Panc1 (cell line): Measurements from ENCODE around the gene ITGB2. TPM values are rescaled to one million over a fixed set of nuclear protein-coding genes. Genes with fewer than 3 reads are reported as not detected.

Experiments
- ATAC-seq: fragments of 200-7000 bp; cut with Tn5 transposase; 2 replicates; pipeline ENCODE4 v1.9.1; 2020; ENCODE audit warnings: mild to moderate bottlenecking, moderate library complexity
- BruUV-seq: library from RNA; stranded (reverse); fragments of 400-500 nt; replicated peaks from 2 replicates; lab custom pipeline; 2021; lab: Mats Ljungman, UMichigan
- CTCF ChIA-PET: fragments of 300-600 bp; sonication (Branson Sonifier 250); formaldehyde crosslinking; loops from one replicate; lab custom pipeline; 2022; ENCODE audit warnings: antibody characterized with exemption; lab: Charles Lee
- POLR2A ChIA-PET: fragments of 300-600 bp; sonication (Branson Sonifier 250); formaldehyde crosslinking; loops from one replicate; lab custom pipeline; 2022; ENCODE audit warnings: antibody characterized with exemption; lab: Charles Lee
- DNase-seq: peaks from one replicate; pipeline ENCODE4 v3.0.0-alpha.2; 2010; ENCODE audit warnings: low read depth, low spot score
- H3K27ac ChIP-seq: 2 replicates; pipeline ENCODE4 v1.5.1; 2011; ENCODE audit warnings: mild to moderate bottlenecking, low read length, inconsistent platforms
- H3K27me3 ChIP-seq: fragments of 200-500 bp; sonication (Bioruptor generic); 2 replicates; pipeline ENCODE4 v1.6.0; 2014; ENCODE audit warnings: low read length, inconsistent platforms; ENCODE audit not compliant: control insufficient read depth, insufficient read depth
- H3K36me3 ChIP-seq: fragments of 200-500 bp; sonication (Bioruptor generic); 2 replicates; pipeline ENCODE4 v1.5.1; 2014; ENCODE audit warnings: inconsistent platforms, mild to moderate bottlenecking, low read length, moderate library complexity; ENCODE audit not compliant: control insufficient read depth, insufficient read depth
- H3K4me1 ChIP-seq: 2 replicates; pipeline ENCODE4 v1.5.1; 2011; ENCODE audit warnings: inconsistent platforms, mild to moderate bottlenecking, low read length, moderate library complexity; ENCODE audit not compliant: control insufficient read depth, insufficient read depth
- H3K4me3 ChIP-seq, 2 experiments: 2 replicates each; pipeline ENCODE4 v1.5.1; 2011 to 2012; ENCODE audit warnings: low read depth in 2 of 2, low read length in 2 of 2, mild to moderate bottlenecking in 2 of 2, inconsistent platforms in 1 of 2, moderate library complexity in 1 of 2
- H3K9me3 ChIP-seq: fragments of 200-500 bp; sonication (Bioruptor generic); 2 replicates; pipeline ENCODE4 v1.5.1; 2014; ENCODE audit warnings: low read depth, mild to moderate bottlenecking, inconsistent platforms, low read length, moderate library complexity; ENCODE audit not compliant: control insufficient read depth, insufficient read depth
- POLR2AphosphoS5 ChIP-seq: IDR thresholded peaks from 2 replicates; pipeline ENCODE4 v1.6.1; 2012; ENCODE audit warnings: mild to moderate bottlenecking, low read depth, low read length, moderate library complexity
- SIN3A ChIP-seq: IDR thresholded peaks from 2 replicates; pipeline ENCODE4 v1.6.1; 2012; ENCODE audit warnings: low read depth, mild to moderate bottlenecking, low read length, moderate library complexity, borderline replicate concordance; ENCODE audit not compliant: insufficient read depth
- TCF7L2 ChIP-seq: IDR thresholded peaks from 2 replicates; pipeline ENCODE4 v1.6.1; 2011; ENCODE audit warnings: mild to moderate bottlenecking, low read depth, low read length, inconsistent platforms
- in situ Hi-C: cut with HindIII; loops from 2 replicates; pipeline ENCODE4 v1.10.0; 2016; ENCODE audit warnings: low sequenced_read_pairs, low pct_unique_long_range_greater_than_20kb
- intact Hi-C: fragments of 100-400 bp; cut with micrococcal nuclease; formaldehyde crosslinking; loops from one replicate; pipeline ENCODE4 v1.10.0; 2022; ENCODE audit not compliant: unreplicated experiment
- total RNA-seq: library from RNA; stranded (reverse); gene quantifications from one replicate; pipeline ENCODE4 v1.2.1, GENCODE V29; 2021; ENCODE audit not compliant: unreplicated experiment
- TF ChIP-seq, protein P1 (sequence below), 2 experiments: IDR thresholded peaks; 2 replicates each; pipeline ENCODE4 v1.6.1; 2011 to 2012; ENCODE audit warnings: low read depth in 2 of 2, control low read depth in 1 of 2, low read length in 1 of 2, mild to moderate bottlenecking in 1 of 2, moderate library complexity in 1 of 2; ENCODE audit not compliant: insufficient read depth in 1 of 2
- TF ChIP-seq, protein P2 (sequence below): fragments of 450-650 bp; IDR thresholded peaks from 2 replicates; pipeline ENCODE4 v1.5.1; 2017; ENCODE audit warnings: mild to moderate bottlenecking

ITGB2 gene
- total RNA-seq, 1 experiment from 2014 or later, result 3.0 TPM

GRCh38 chr21:44919111-44919912, 1.4 kb downstream of the ITGB2 start:
- Histone ChIP-seq H3K27ac (no peak overlapping the region), H3K27me3 (no peaks in the 10 kb centered on the region), H3K36me3 (no peaks in the 10 kb centered on the region), H3K9me3 (no peaks in the 10 kb centered on the region), H3K4me1 (peaks cover 11% of the 10 kb centered on the region), H3K4me3 (no peak overlapping the region)
- intact Hi-C loops (no loop called here), in situ Hi-C loops (no loop called here)
- BruUV-seq, result no TSS peak
- DNase-seq, result no peak
- TF ChIP-seq POLR2AphosphoS5 (no peak), SIN3A (no peak), TCF7L2 (no peak)
- TF ChIP-seq, protein P1, sequence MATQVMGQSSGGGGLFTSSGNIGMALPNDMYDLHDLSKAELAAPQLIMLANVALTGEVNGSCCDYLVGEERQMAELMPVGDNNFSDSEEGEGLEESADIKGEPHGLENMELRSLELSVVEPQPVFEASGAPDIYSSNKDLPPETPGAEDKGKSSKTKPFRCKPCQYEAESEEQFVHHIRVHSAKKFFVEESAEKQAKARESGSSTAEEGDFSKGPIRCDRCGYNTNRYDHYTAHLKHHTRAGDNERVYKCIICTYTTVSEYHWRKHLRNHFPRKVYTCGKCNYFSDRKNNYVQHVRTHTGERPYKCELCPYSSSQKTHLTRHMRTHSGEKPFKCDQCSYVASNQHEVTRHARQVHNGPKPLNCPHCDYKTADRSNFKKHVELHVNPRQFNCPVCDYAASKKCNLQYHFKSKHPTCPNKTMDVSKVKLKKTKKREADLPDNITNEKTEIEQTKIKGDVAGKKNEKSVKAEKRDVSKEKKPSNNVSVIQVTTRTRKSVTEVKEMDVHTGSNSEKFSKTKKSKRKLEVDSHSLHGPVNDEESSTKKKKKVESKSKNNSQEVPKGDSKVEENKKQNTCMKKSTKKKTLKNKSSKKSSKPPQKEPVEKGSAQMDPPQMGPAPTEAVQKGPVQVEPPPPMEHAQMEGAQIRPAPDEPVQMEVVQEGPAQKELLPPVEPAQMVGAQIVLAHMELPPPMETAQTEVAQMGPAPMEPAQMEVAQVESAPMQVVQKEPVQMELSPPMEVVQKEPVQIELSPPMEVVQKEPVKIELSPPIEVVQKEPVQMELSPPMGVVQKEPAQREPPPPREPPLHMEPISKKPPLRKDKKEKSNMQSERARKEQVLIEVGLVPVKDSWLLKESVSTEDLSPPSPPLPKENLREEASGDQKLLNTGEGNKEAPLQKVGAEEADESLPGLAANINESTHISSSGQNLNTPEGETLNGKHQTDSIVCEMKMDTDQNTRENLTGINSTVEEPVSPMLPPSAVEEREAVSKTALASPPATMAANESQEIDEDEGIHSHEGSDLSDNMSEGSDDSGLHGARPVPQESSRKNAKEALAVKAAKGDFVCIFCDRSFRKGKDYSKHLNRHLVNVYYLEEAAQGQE (IDR thresholded peaks at IDR 0.05; ENCODE audit: insufficient read depth in 1 of 2, low read depth in 2 of 2, low read length in 1 of 2), result no peak
- TF ChIP-seq, protein P2, sequence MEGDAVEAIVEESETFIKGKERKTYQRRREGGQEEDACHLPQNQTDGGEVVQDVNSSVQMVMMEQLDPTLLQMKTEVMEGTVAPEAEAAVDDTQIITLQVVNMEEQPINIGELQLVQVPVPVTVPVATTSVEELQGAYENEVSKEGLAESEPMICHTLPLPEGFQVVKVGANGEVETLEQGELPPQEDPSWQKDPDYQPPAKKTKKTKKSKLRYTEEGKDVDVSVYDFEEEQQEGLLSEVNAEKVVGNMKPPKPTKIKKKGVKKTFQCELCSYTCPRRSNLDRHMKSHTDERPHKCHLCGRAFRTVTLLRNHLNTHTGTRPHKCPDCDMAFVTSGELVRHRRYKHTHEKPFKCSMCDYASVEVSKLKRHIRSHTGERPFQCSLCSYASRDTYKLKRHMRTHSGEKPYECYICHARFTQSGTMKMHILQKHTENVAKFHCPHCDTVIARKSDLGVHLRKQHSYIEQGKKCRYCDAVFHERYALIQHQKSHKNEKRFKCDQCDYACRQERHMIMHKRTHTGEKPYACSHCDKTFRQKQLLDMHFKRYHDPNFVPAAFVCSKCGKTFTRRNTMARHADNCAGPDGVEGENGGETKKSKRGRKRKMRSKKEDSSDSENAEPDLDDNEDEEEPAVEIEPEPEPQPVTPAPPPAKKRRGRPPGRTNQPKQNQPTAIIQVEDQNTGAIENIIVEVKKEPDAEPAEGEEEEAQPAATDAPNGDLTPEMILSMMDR, result no peak
- no peak for ATAC-seq
- ChIA-PET POLR2A (no interaction called here), CTCF (interaction anchor here (0.7 kb wide), 1 partner anchor 12 kb away, joined by 3 read pairs; no protein-coding TSS in a partner anchor)

DNA sequence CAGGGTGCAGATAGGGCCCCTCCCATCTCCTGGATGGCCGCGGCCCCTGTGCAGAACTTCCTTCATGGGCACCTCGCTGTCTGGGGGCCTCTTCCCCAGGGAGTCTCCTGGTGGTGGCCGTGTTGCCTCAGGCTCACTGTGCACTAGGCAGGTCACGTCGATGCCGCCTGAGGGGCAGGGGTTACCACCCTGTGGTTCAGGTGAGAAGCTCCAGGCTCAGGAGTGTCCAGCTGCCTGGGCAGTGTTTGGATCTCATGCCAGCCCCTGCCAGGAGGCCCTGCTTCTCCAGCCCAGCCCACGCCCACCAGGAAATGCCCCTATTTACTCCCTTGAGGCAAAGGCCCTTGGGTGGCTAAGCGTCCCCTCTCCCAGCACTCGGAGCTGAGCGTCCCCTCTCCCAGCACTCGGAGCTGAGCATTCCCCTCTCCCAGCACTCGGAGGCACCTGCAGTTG, 2.1 kb downstream of the ITGB2 start:
- no peak for TF ChIP-seq SIN3A
- TF ChIP-seq TCF7L2, result no peak
- TF ChIP-seq, protein P1 (IDR thresholded peaks at IDR 0.05; ENCODE audit: insufficient read depth in 1 of 2, low read depth in 2 of 2, low read length in 1 of 2), result no peak
- TF ChIP-seq, protein P2, result no peak
- TF ChIP-seq POLR2AphosphoS5, result no peak
- Histone ChIP-seq H3K4me1 (peaks cover 18% of the 10 kb centered on the region), H3K36me3 (no peaks in the 10 kb centered on the region), H3K27ac (no peak overlapping the region), H3K27me3 (no peaks in the 10 kb centered on the region), H3K9me3 (no peaks in the 10 kb centered on the region), H3K4me3 (no peak overlapping the region)
- in situ Hi-C loops (no loop called here), intact Hi-C loops (no loop called here)
- DNase-seq (no peak), ATAC-seq (no peak)
- no TSS peak for BruUV-seq
- ChIA-PET POLR2A (no interaction called here), CTCF (no interaction called here)
